ENCODE measurements around the gene PSMG4. TPM values are rescaled to one million over a fixed set of nuclear protein-coding genes. Genes with fewer than 3 reads are reported as not detected.

Gene PSMG4
- polyA plus RNA-seq, 1 donor (not counting 4 experiments of a cell fraction or from before 2014, with no cell fraction given): 16.3 TPM

DNA sequence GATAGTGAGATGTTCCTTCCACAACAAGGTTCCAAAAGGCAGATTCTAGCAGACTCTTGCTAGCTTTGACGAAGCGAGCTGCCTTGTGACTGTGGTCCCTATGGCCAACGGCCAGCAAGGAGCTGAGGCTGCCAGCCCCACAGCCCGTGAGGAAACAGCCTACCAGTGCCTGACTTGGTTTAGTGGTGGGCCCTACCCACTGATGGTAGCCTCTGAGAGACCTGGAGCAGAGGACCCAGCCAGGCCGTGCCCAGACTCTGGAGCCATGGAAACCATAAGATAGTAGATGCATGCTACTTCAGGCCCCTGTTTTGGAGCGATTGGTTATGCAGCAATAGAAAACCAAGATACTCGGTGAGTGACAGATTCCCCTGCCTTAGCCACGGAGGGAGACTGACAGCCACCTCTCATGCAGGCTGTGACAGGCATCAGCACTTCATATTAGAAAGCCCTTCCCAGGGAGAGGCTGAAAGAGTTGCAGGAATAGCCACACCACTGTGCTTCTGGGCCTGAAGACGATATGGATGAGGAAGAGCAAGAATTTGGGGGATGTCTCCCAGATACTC is 19.2 kb downstream of the PSMG4 start:
- no peaks in the 10 kb centered on the region for H3K79me2 ChIP-seq (ENCODE audit: control insufficient read depth, insufficient read depth, low read length)
- no peaks in the 10 kb centered on the region for H3K9me1 ChIP-seq (ENCODE audit: control insufficient read depth, extremely low read depth, insufficient read depth, low read length)
- no peak overlapping the region for H3K4me3 ChIP-seq (ENCODE audit: control insufficient read depth in 2 of 3, extremely low read depth in 1 of 3, insufficient read depth in 2 of 3, low read depth in 1 of 3, low read length in 3 of 3)
- peaks cover 4% of the 10 kb centered on the region for H4K20me1 ChIP-seq (ENCODE audit: control insufficient read depth, extremely low read depth, insufficient read depth, low read length)
- no peak overlapping the region for H3K4me2 ChIP-seq (ENCODE audit: control insufficient read depth, extremely low read depth, insufficient read depth, low read depth, low read length)
- FAIRE-seq (no peak), DNase-seq (ENCODE audit: low read depth, low spot score) (no peak)
- H3K36me3 ChIP-seq (ENCODE audit: control insufficient read depth in 2 of 2, extremely low read depth in 1 of 2, insufficient read depth in 2 of 2, low read length in 2 of 2): peaks cover 3 to 7% of the 10 kb centered on the region in 2 experiments
- H3K27ac ChIP-seq (ENCODE audit: control insufficient read depth, insufficient read depth, low read length): no peak overlapping the region
- no peaks in the 10 kb centered on the region for H3K27me3 ChIP-seq (ENCODE audit: control insufficient read depth, extremely low read depth, insufficient read depth, low read length)
- dilution Hi-C loops (cut with MboI; ENCODE audit: extremely low pct_ligation_motif_present, low sequenced_read_pairs): no loop called here
- no peak overlapping the region for H2AFZ ChIP-seq (ENCODE audit: control insufficient read depth, low read length)
- TF ChIP-seq EZH2 (IDR thresholded peaks at IDR 0.05; ENCODE audit: low read length): no peak
- TF ChIP-seq, protein P1, sequence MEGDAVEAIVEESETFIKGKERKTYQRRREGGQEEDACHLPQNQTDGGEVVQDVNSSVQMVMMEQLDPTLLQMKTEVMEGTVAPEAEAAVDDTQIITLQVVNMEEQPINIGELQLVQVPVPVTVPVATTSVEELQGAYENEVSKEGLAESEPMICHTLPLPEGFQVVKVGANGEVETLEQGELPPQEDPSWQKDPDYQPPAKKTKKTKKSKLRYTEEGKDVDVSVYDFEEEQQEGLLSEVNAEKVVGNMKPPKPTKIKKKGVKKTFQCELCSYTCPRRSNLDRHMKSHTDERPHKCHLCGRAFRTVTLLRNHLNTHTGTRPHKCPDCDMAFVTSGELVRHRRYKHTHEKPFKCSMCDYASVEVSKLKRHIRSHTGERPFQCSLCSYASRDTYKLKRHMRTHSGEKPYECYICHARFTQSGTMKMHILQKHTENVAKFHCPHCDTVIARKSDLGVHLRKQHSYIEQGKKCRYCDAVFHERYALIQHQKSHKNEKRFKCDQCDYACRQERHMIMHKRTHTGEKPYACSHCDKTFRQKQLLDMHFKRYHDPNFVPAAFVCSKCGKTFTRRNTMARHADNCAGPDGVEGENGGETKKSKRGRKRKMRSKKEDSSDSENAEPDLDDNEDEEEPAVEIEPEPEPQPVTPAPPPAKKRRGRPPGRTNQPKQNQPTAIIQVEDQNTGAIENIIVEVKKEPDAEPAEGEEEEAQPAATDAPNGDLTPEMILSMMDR (optimal IDR thresholded peaks at IDR 0.05 in 1 of 3, IDR thresholded peaks at IDR 0.05 in 1 of 3, conservative IDR thresholded peaks at IDR 0.05 in 1 of 3; ENCODE audit: extremely low read depth in 1 of 3, insufficient read depth in 2 of 3, low read length in 3 of 3): no peak
- H3K9me3 ChIP-seq (ENCODE audit: control insufficient read depth, low read depth, low read length): no peaks in the 10 kb centered on the region
- no peak overlapping the region for H3K9ac ChIP-seq (ENCODE audit: control insufficient read depth, extremely low read depth, insufficient read depth, low read length)
- peaks cover 10% of the 10 kb centered on the region for H3K4me1 ChIP-seq (ENCODE audit: control insufficient read depth, extremely low read depth, insufficient read depth, low read length)

- FAIRE-seq (no peak), DNase-seq (ENCODE audit: low read depth, low spot score) (no peak)
- Histone ChIP-seq H3K4me1 (ENCODE audit: control insufficient read depth, extremely low read depth, insufficient read depth, low read length) (peaks cover 10% of the 10 kb centered on the region), H3K79me2 (ENCODE audit: control insufficient read depth, insufficient read depth, low read length) (no peaks in the 10 kb centered on the region), H3K27ac (ENCODE audit: control insufficient read depth, insufficient read depth, low read length) (no peak overlapping the region), H3K36me3 (ENCODE audit: control insufficient read depth in 2 of 2, extremely low read depth in 1 of 2, insufficient read depth in 2 of 2, low read length in 2 of 2) (peaks cover 0 to 10% of the 10 kb centered on the region in 2 experiments), H3K27me3 (ENCODE audit: control insufficient read depth, extremely low read depth, insufficient read depth, low read length) (no peaks in the 10 kb centered on the region), H3K9me3 (ENCODE audit: control insufficient read depth, low read depth, low read length) (no peaks in the 10 kb centered on the region), H3K4me2 (ENCODE audit: control insufficient read depth, extremely low read depth, insufficient read depth, low read depth, low read length) (no peak overlapping the region), H2AFZ (ENCODE audit: control insufficient read depth, low read length) (no peak overlapping the region), H4K20me1 (ENCODE audit: control insufficient read depth, extremely low read depth, insufficient read depth, low read length) (peaks cover 4% of the 10 kb centered on the region), H3K4me3 (ENCODE audit: control insufficient read depth in 2 of 3, extremely low read depth in 1 of 3, insufficient read depth in 2 of 3, low read depth in 1 of 3, low read length in 3 of 3) (no peak overlapping the region), H3K9me1 (ENCODE audit: control insufficient read depth, extremely low read depth, insufficient read depth, low read length) (no peaks in the 10 kb centered on the region), H3K9ac (ENCODE audit: control insufficient read depth, extremely low read depth, insufficient read depth, low read length) (no peak overlapping the region)
- dilution Hi-C loops (cut with MboI; ENCODE audit: extremely low pct_ligation_motif_present, low sequenced_read_pairs): no loop called here
- TF ChIP-seq, protein P1 (optimal IDR thresholded peaks at IDR 0.05 in 1 of 3, IDR thresholded peaks at IDR 0.05 in 1 of 3, conservative IDR thresholded peaks at IDR 0.05 in 1 of 3; ENCODE audit: extremely low read depth in 1 of 3, insufficient read depth in 2 of 3, low read length in 3 of 3): no peak
- no peak for TF ChIP-seq EZH2 (IDR thresholded peaks at IDR 0.05; ENCODE audit: low read length)
Observed at GRCh38 chr6:3278691-3279090, 19.9 kb downstream of the PSMG4 start.
